RKO (cell line): ENCODE measurements around the gene OR10H2.
A peak's percentile ranks its signal among the peaks of the same experiment; 100 is the strongest.
"Not testable (repeated sequence)": the region's sequence is repeated elsewhere in the genome, so short reads cannot be mapped to it uniquely, and the experiment has no call there.

Experiments used
- DNase-seq: peaks from one replicate; pipeline ENCODE4 v3.0.0-alpha.2; 2016; ENCODE audit warnings: low spot score

The OR10H2 gene, protein sequence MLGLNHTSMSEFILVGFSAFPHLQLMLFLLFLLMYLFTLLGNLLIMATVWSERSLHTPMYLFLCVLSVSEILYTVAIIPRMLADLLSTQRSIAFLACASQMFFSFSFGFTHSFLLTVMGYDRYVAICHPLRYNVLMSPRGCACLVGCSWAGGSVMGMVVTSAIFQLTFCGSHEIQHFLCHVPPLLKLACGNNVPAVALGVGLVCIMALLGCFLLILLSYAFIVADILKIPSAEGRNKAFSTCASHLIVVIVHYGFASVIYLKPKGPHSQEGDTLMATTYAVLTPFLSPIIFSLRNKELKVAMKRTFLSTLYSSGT

DNA sequence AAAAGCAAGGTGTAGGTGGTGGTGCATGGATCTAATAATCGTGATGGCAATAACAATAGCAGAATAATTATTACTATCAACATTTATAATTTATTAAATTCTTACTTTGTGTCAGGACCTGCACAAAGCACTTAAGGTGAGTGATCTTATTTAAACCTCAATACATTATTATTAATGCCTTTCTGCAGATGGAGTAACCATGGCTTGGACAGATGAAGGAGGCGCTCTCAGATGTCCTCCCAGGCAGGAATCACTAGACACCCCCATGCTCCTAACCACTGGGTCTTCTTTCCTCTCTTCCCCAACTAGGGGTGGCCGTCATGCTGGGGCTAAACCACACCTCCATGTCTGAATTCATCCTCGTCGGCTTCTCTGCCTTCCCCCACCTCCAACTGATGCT lies at the start of gene OR10H2:
Gene OR10H2, plus strand, starts transcription at position 301 of the 400 bp plus-strand sequence. Its CDS starts 20 bp downstream, at position 321.
- no peak for DNase-seq

DNA sequence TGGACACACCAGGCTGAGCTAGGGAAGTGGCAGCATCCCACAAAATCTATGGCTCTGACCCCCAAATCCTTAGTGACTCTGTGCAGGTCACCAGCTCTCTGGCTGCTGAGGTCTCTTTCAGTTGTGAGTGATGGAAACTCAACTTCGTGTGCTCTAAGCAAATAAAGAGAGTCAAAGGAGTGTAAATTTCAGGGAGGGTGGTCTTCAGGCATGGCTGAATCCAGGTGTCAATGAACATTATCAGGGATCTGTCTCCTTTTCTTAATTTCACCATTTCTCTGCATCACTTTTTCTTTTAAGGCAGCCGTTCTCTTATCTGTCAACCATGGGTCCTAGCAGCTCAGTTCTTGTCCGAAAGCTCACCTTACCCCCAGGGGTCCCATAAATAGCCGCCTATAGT lies 48.7 kb upstream of the OR10H2 start:
- no peak for DNase-seq

DNA sequence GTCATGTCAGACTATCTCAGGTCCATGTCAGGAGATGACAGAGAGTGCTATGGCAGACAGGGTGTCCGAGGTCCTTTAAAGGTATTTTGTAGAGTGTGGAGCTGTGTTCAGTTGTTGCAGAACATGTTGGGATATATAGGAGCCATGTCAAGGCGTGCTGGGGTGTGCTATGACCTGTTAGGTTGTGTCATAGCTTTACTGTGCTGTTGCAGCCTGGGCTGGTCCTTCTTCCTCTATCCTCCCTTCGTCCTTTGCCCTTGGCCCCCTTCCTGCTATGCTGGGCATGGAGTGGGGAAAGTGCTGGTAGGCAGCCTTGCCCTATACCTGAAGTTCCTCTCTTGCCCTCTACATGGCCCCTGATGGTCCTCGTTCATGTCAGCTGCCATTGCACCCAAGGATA lies 48.0 kb upstream of the OR10H2 start:
- DNase-seq = not testable (repeated sequence)

DNA sequence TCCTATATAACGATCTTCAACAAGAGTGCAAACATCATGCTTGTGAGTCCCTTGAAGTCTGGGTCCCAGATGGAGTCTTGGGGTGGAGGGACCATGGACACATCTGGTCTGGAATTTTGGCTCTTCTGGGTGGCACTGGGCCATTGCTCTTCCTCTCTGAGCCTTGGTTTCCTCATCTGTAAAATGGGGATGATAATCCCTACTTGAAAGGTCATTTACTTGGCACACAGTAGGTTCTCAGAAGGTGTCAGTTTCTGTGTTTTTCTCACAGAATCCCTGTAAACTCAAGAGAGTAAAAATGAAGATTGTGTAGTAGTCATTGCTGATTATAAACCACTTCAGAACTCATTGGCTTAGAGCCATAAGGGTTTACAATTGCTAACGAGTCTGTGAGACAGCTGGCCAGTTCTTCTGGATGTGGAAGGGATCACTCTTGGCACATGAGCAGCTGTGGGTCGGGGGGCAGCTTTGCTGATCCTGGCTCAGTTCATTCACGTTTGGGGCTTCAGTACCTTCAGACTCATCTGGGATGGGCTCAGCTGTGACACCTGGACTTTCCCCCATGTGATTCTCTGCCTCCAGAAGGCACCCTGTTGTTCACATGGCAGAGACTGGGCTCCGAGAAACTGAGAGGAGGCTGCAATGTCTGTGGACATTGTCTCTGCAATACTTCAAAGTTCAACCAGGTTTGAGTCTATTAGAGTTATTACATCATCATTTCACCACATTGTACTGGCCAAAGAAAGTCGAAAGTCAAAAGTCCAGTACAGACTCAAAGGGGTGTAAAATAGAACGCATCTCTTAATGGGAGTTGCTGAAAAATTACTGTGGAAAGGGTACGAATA lies 47.1 kb upstream of the OR10H2 start:
- DNase-seq = no peak

DNA sequence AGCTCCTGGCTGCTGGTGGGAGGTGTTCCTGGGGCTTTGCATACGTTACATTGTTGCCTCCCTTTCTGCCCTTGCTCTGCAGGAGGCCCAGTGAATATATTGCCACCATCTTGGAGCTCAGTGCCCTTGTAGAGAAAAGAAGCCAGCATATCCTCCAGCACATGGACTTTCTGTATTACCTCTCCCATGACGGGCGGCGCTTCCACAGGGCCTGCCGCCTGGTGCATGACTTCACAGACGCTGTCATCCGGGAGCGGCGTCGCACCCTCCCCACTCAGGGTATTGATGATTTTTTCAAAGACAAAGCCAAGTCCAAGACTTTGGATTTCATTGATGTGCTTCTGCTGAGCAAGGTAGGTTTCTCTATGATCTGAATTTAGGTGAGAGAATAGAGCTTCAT lies 44.4 kb upstream of the OR10H2 start:
- no peak for DNase-seq

DNA sequence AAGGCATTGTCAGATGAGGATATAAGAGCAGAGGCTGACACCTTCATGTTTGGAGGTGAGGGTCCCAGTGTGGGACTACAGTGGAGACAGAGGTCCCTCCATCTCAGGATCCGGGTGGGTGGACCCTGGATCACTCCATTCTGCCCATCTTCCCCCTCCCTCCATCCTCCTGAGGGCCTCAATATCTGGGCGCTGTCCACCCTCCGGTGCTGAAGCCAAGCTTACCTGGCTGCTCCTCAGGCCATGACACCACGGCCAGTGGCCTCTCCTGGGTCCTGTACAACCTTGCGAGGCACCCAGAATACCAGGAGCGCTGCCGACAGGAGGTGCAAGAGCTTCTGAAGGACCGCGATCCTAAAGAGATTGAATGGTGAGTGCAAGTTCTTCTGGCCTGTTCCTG lies 43.0 kb upstream of the OR10H2 start:
- DNase-seq = peak; percentile 15

DNA sequence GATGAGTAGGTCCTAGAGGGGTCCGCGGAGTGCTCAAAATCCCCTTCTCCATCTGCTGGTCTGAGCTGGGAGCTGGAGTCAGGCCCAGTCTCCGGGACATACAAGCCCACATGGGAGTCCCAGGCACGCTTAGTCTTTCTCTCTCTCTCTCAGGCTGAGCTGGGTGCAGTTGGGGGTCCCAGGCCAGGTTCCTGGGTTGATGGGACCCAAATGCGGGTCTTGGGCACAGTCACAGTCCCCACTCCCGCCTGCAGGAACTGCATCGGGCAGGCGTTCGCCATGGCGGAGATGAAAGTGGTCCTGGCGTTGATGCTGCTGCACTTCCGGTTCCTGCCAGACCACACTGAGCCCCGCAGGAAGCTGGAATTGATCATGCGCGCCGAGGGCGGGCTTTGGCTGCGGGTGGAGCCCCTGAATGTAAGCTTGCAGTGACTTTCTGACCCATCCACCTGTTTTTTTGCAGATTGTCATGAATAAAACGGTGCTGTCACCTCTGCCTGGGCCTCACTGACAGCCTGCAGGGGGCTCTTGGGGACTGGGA lies 31.1 kb upstream of the OR10H2 start:
- DNase-seq = no peak

DNA sequence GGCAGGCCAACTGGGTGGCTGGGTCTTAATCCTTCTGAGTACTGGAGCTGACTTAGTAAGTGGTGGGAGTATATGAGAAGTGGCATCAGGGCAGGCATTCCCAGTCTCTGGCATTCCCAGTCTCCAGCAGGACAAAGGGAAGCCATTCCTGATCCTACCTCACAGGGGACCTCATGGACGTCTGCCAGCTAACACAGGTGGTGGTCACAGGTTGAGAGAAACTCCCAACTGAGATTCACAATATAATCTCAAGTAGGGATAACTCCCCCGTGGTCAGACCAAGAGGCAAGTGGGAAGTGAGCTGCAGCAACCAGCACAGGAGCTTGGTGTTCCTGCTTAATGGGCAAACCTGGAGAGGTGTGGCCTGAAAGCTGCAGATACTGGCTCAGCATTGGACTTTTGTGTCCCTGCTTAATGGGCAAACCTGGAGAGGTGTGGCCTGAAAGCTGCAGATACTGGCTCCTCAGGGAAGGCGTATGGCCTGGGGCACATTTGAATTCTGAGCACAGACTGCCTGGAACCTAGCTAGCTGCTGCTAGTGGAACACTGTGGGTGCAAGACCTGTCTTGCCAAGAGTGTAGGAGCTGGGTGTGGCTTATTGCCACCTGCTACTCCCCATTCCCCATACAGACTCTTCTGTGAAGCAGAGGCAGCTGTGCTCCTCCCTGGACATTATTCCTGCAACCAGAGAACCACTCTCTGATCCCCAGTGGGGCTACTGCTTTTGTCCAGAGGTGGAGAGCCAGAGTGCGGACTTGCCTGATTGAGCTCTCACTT lies 25.9 kb upstream of the OR10H2 start:
- no peak for DNase-seq

DNA sequence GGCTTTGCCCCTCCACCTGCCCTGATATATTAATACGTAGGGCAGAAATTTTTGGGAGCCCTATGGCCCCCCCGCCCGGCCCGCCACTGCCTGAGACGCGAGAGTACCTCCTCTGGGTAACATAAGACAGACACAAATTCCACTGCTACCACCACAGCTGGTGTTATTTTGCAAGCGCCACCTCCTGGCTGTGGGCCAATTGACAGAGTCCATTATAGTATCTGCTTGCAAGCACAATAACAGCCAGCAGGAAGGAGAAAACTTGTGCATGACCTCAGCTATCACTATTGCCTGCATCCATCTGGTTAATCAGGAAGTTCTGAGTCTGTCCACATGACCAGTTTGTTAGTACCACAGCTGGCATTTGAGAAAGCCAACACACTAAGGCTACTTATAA lies 25.3 kb upstream of the OR10H2 start:
- peak; percentile 58 for DNase-seq

DNA sequence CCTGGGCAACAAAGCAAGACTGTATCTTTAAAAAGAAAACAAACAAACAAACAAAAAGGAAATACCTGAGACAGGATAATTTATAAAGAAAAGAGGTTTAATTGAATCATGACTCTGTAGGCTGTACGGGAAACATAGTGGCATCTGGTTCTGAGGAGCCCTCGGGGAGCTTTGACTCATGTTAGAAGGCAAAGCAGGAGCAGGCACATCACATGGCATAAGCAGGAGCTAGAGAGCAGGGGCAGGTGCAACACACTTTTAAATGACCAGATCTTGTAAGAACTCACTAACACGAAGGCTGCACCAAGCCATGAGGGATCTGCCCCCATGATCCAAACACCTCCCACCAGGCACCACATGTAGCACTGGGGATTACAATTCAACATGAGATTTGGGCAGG lies 13.2 kb upstream of the OR10H2 start:
- no peak for DNase-seq

DNA sequence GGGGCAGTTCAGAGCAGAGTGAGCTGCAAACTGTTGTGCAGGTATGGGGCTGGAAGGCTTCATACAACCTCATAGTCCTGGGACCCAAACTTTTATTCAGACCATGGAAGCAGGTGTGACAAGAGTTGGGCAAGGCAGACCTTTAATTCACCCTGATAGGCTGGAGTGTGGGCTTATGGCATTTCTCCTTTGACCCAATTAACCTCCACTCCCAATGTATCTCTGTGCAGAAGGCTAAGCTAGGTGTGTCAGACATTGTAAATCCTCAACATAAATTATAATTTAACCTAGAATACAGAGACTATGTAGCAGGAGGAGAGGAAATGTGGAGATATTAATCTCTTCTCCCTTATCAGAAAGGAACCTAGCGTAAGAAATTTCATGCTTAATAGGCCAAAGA lies 12.2 kb upstream of the OR10H2 start:
- DNase-seq = no peak

DNA sequence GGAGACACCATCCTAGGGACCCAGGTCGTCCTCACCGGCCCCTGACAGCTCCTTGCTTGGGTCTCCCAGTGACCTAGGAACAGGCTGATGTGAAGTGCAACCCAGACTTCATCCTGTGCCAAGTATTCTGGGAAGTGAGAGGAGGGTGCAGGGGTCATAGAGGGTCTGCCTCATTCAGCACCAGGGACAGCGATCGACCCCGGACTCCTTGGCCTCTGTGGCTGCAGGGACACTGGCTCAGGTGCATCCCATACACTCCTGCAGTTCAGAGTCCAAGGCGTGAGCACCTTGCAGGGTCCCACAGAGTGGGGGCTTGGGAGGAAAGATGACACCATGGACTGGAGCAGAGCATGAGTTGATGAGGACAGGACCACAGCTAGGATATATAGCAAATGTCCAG lies 10.0 kb upstream of the OR10H2 start:
- no peak for DNase-seq

DNA sequence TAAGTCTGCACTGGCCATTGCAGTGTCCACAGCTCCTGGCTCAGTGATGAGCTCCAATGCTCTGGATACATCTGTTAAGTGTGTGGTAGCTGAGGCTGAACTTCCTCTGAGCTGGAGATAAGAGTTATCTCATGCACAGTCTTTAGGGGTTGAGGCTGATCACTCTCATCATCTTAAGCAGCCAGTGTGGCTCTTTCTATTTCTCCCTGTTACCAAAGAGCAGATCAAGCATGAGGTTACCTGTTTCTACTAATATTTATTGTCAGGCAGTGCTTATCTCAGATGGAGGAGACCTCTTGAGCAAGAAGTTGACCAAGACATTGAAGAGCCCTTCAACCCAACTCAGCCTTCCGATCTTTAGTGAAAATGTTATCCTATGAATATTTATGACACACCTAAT lies 6.6 kb upstream of the OR10H2 start:
- no peak for DNase-seq

DNA sequence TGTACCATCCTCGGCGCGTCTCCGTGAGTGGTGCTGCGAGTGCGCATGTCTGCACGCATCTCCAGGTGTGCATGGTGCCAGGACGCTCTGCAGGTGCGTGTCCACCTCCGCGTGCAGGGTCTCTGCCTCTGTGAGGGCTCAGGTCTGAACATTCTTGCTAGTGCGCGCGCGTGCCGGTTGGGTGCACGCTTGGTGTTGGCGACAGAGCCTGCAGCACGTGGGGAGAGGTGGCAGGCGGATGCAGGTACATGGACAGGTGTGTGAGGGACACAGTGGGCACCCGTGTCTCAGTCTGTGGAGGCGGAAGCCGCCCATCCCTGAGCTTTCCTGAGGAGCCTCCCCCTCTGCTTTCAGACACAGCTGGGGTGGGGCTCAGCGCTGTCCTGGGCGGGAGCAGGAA lies 4.9 kb upstream of the OR10H2 start:
- DNase-seq = no peak

DNA sequence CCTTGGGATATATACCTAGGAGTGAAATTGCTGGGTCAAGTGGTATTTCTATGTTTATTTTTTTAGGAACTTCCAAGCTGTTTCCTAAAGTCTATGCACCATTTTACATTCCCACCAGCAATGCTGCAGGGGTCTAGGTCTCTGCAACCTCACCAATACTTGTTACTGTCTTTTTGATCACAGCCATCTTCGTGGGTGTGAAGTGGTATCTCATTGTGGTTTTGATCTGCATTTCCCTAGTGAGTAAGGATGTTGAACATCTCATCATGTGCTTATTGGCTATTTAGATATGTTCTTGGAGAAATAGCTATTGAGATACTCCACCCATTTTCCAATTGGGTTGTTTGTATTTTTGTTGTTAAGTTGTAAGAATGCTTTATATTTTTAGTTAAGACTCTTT lies 2.7 kb downstream of the OR10H2 start:
- no peak for DNase-seq

DNA sequence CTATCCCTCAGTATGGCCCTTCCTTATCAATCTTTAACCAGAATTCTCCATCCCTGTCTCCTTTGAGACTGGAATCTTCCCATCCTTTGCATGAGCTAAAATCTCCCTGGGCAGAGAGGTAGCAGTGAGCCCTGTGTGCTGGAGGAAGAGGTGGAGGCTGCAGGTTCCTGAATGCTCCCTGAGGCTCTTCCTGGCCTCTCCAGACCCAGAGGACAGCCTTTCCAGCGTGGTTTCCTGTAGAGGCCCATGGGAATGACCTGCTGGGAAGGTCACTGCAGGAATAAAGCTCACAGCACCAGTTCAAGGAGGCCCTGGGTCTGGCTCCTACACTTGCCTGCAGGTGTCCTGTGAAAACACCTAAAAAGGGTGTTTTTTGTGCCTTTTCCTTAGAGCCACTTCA lies 4.6 kb downstream of the OR10H2 start:
- DNase-seq = no peak

DNA sequence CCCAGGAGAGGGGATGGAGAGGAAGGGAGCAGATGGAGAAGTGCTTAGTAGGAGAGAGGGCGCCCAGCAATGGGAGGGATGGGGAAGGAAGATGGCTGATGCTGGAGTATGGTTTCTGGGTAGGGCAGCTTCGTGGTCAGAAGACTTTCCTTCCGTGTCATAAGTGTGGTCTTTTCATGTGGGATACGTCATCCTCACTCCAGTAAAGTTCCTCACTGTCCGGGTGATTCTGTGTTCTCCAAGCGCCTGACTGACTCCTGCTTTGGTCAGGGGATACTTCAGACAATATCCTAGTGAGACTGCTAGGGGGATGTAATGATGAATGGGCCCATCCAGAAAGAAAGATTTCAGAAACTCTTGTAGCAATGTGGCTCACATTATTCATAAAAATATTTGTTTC lies 6.1 kb downstream of the OR10H2 start:
- no peak for DNase-seq

DNA sequence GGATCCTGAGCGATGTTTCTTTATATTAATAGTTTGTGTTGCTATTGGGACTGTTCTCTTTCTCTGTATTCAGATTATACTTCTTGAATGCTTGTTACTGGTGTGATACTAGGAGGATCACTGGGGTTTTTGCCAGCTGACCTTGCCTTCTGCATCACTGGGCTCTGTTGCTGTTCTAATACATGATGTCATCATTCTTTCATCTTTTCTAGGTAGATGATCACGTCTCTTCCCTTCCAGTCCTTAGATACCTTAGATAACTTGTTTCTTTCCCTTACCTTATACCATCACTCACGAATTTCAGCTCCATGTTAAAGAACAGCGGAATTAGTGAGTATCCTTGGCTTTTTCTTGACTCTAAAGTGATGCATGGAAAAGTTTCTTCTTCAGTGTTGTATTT lies 9.9 kb downstream of the OR10H2 start, which contains the start of gene OR10H3:
Gene OR10H3, plus strand, starts transcription at position 264 of the 400 bp plus-strand sequence. CDS start 3,408 bp downstream, outside the sequence.
- no peak for DNase-seq

DNA sequence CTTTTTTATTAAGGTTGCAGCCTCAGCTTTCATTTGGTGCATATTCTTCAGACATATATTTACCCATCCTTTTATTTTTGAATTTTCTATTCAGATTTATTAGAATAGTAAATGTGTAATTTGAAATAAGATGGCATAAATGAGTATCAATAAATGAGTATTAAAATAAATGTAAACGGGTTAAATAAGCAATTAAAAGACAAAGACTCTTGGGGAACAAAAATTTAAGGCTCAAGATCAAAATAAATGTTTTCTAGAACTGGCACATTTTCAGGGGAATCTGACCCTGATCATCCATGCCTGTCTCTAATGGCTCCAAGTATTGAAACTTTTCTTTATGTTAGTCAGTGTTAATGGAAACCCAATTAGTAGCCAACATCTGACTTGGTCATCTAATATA lies 13.0 kb downstream of the OR10H2 start:
- no peak for DNase-seq

DNA sequence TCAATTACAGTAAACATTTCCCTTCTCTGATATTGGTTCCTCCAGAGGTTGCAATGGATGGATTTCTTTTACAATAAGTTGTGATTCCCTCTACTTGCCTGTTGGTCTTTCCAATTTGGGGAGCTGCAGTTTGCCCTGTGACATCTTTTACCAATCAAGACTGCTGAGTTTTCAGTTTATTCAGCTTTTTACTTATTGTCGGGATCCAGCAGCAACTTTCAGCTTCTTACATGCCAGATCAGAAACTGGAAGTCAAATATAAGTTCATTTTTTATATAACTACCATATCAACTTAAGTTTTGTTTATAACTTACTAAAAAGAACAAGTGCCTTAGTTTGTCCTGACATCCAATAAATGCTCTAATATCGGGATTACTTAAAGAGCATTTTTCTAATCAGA lies 20.4 kb downstream of the OR10H2 start:
- DNase-seq = no peak

DNA sequence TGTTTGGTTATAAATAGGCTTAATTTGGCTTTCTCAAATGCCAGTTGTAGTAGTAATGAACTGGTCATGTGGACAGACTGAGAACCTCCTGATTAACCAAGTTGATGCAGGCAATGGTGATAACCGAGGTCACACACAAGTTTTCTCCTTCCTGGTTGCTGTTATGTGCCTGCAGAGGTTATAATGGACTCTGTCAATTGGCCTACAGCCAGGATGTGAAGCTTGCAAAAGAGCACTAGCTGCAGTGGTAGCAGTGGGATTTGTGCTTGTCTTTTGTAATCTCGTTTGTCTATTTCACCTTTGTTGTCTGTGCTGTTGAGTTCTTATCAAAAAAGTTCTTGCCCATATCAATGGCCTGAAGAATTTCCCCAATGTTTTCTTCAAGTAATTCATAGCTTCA lies 30.6 kb downstream of the OR10H2 start:
- DNase-seq = no peak

DNA sequence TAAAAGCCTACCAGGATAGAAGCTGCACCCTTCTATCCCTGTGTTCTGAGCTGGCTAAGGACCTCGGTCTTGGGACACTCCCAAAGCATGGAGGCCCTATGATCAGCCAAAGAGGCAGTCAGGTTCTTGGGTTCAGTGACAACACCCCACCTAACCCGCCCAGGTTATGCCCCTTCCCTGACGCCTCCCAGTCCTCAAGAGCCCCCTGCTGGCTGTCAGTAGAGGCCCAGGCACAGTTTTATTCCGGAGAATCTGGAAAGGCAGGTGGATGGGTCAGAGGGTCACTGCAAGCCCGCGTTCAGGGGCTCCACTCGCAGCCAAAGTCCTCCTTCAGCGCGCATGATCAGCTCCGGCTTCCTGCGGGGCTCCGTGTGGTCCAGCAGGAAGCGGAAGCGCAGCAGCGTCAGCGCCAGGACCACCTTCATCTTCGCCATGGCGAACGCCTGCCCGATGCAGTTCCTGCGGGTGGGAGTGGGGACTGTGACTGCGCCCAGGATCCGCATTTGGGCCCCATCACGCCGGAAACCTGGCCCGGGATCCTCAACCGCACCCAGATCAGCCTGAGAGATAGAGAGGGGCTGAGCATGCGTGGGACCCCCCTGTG lies 32.2 kb downstream of the OR10H2 start:
- no peak for DNase-seq
